Transverse colon (tissue), 4 donors: ENCODE measurements around the gene CREB3L4. TPM values are rescaled to one million over a fixed set of nuclear protein-coding genes. Genes with fewer than 3 reads are reported as not detected.
"Not testable (repeated sequence)": the region's sequence is repeated elsewhere in the genome, so short reads cannot be mapped to it uniquely, and the experiment has no call there.

Experiments used
- DNase-seq: peaks from one replicate; pipeline ENCODE4 v3.0.0-alpha.2; 2019
- H3K27ac ChIP-seq, 4 donors: fragments of 200-600 bp; sonication (generic); 2 replicates each; pipeline ENCODE4 v1.5.1; 2016 to 2018; ENCODE audit warnings: inconsistent platforms in 4 of 4
- H3K27me3 ChIP-seq: fragments of 200-600 bp; sonication (generic); 2 replicates; pipeline ENCODE4 v1.5.1; 2017; ENCODE audit warnings: inconsistent platforms
- H3K36me3 ChIP-seq, 4 donors: fragments of 200-600 bp; sonication (generic); 2 replicates each; pipeline ENCODE4 v1.5.1; 2017 to 2019; ENCODE audit warnings: inconsistent platforms in 4 of 4
- H3K4me1 ChIP-seq, 4 donors: fragments of 200-600 bp; sonication (generic); 2 replicates each; pipeline ENCODE4 v1.5.1; 2017 to 2020; ENCODE audit warnings: inconsistent platforms in 4 of 4
- H3K4me3 ChIP-seq, 4 donors: fragments of 200-600 bp; sonication (generic); 1 replicate in 1 of 4; 2 replicates in 3 of 4; pipeline versions ENCODE4 v1.5.1 to v1.6.1; 2017 to 2019; ENCODE audit warnings: inconsistent platforms in 4 of 4
- H3K9me3 ChIP-seq, 2 donors: fragments of 200-600 bp; sonication (generic); 2 replicates each; pipeline ENCODE4 v1.5.1; 2017 to 2019; ENCODE audit warnings: inconsistent platforms in 2 of 2
- CTCF ChIP-seq, 5 experiments: fragments of 200-600 bp in 3 of 5; fragments of 450-650 bp in 2 of 5; sonication (generic) in 3 of 5; IDR thresholded peaks; 1 replicate in 2 of 5; 2 replicates in 3 of 5; pipeline ENCODE4 v1.5.1; 2016 to 2017; ENCODE audit warnings: antibody characterized with exemption in 5 of 5, inconsistent platforms in 3 of 5, mild to moderate bottlenecking in 2 of 5, moderate library complexity in 1 of 5
- EP300 ChIP-seq: sonication (generic); formaldehyde crosslinking; IDR thresholded peaks from one replicate; pipeline ENCODE4 v1.6.1; 2017; ENCODE audit warnings: antibody characterized with exemption, low read depth
- POLR2A ChIP-seq: fragments of 450-650 bp; IDR thresholded peaks from one replicate; pipeline ENCODE4 v1.6.1; 2016; ENCODE audit warnings: antibody characterized with exemption, mild to moderate bottlenecking, moderate library complexity
- POLR2AphosphoS5 ChIP-seq, 3 donors: sonication (generic); formaldehyde crosslinking; IDR thresholded peaks; one replicate each; pipeline ENCODE4 v1.6.1; 2016; ENCODE audit warnings: antibody characterized with exemption in 3 of 3
- WGBS, 2 donors: methylation state at CpG; one replicate each; pipeline ENCODE4 v1.1.5; 2018; ENCODE audit warnings: low coverage in 1 of 2; 5-methylcytosine and 5-hydroxymethylcytosine counted together
- in situ Hi-C, 4 donors: fragments of 200-750 bp; cut with MboI; loops; one replicate each; pipeline versions ENCODE4 v1.15.0 to v1.15.1; 2017; ENCODE audit warnings: low sequenced_read_pairs in 3 of 4, low pct_ligation_motif_present in 1 of 4, low pct_unique_long_range_greater_than_20kb in 1 of 4
- intact Hi-C: fragments of 100-400 bp; cut with DNase I; formaldehyde crosslinking; loops from one replicate; pipeline ENCODE4 v1.15.1; 2023; ENCODE audit warnings: low total_unique reads
- total RNA-seq, 4 donors: library from RNA; depleted of rRNA; stranded (reverse); fragments of >200 nt; gene quantifications; one replicate each; pipeline ENCODE4 v1.1.0, GENCODE V29; 2016

The CREB3L4 gene
- total RNA-seq, 4 donors from 2014 or later: 2.2 to 18.7 (median 11.6) TPM

- Histone ChIP-seq H3K27me3 (no peaks in the 10 kb centered on the region), H3K4me1 (peaks cover 5 to 27% (median 17%) of the 10 kb centered on the region in 4 donors), H3K36me3 (peaks cover 0 to 19% (median 8%) of the 10 kb centered on the region in 4 donors), H3K4me3 (no peak overlapping the region), H3K27ac (no peak overlapping the region), H3K9me3 (no peaks in the 10 kb centered on the region)
- intact Hi-C loops: no loop called here
- DNase-seq: no peak
- in situ Hi-C loops: loop anchor here (10.0 to 25.0 kb wide), 5 partner anchors 200 to 483 kb away; partner anchors contain the start of genes ILF2 (in 1 of the 4), NPR1 (in 1 of the 4), S100A3 (in 1 of the 4) and S100A4 (in 1 of the 4)
- 78 to 89% methylated on average over 3 of the region's 3 CpGs for WGBS, 2 donors
- no peak for TF ChIP-seq POLR2A
- no peak for TF ChIP-seq POLR2AphosphoS5 (IDR thresholded peaks at IDR 0.05)
- TF ChIP-seq EP300: no peak
- TF ChIP-seq CTCF (IDR thresholded peaks at IDR 0.05): no peak
Measured at GRCh38 chr1:153995202-153995601, 27.5 kb downstream of the CREB3L4 start.

- 91 to 96% methylated on average over 9 to 11 of the region's 11 CpGs for WGBS, 2 donors
- H3K4me3 ChIP-seq: no peak overlapping the region
- in situ Hi-C loops: loop anchor here (10.0 to 25.0 kb wide), 5 partner anchors 201 to 483 kb away; partner anchors contain the start of genes ILF2 (in 1 of the 4), NPR1 (in 1 of the 4), S100A3 (in 1 of the 4) and S100A4 (in 1 of the 4)
- H3K27me3 ChIP-seq: no peaks in the 10 kb centered on the region
- H3K9me3 ChIP-seq: no peaks in the 10 kb centered on the region
- peaks cover 0 to 19% (median 8%) of the 10 kb centered on the region in 4 donors for H3K36me3 ChIP-seq
- peaks cover 5 to 25% (median 17%) of the 10 kb centered on the region in 4 donors for H3K4me1 ChIP-seq
- intact Hi-C loops: no loop called here
- no peak overlapping the region for H3K27ac ChIP-seq
- TF ChIP-seq CTCF (IDR thresholded peaks at IDR 0.05) (no peak), POLR2AphosphoS5 (IDR thresholded peaks at IDR 0.05) (no peak), POLR2A (no peak), EP300 (no peak)
- DNase-seq: no peak
Measured at GRCh38 chr1:153995640-153996039, 27.9 kb downstream of the CREB3L4 start.

GRCh38 chr1:153996882-153997281 lies 29.2 kb downstream of the CREB3L4 start:
- WGBS, 2 donors: 95 to 96% methylated on average over 4 to 10 of the region's 10 CpGs
- DNase-seq, H3K9me3 ChIP-seq, H3K27ac ChIP-seq, intact Hi-C loops, H3K27me3 ChIP-seq, H3K4me3 ChIP-seq: not testable (repeated sequence)
- Histone ChIP-seq H3K36me3 (peaks cover 0 to 19% (median 7%) of the 10 kb centered on the region in 4 donors), H3K4me1 (peaks cover 2 to 18% (median 11%) of the 10 kb centered on the region in 4 donors)
- in situ Hi-C loops: loop anchor here (10.0 to 25.0 kb wide), 5 partner anchors 202 to 485 kb away; partner anchors contain the start of genes ILF2 (in 1 of the 4), NPR1 (in 1 of the 4), S100A3 (in 1 of the 4) and S100A4 (in 1 of the 4)

- no peak overlapping the region for H3K27ac ChIP-seq
- H3K4me3 ChIP-seq: no peak overlapping the region
- H3K36me3 ChIP-seq: no peaks in the 10 kb centered on the region
- in situ Hi-C loops (no loop called here), intact Hi-C loops (no loop called here)
- no peaks in the 10 kb centered on the region for H3K4me1 ChIP-seq
- no peaks in the 10 kb centered on the region for H3K27me3 ChIP-seq
- H3K9me3 ChIP-seq: no peaks in the 10 kb centered on the region
- DNase-seq: no peak
- TF ChIP-seq EP300 (no peak), POLR2A (no peak), CTCF (IDR thresholded peaks at IDR 0.05) (no peak), POLR2AphosphoS5 (IDR thresholded peaks at IDR 0.05) (no peak)
- 81 to 93% methylated on average over 4 of the region's 4 CpGs for WGBS, 2 donors
Measured at GRCh38 chr1:154000420-154000819, 32.7 kb downstream of the CREB3L4 start.

- TF ChIP-seq EP300 (no peak), POLR2AphosphoS5 (IDR thresholded peaks at IDR 0.05) (no peak)
- Histone ChIP-seq H3K4me1 (no peaks in the 10 kb centered on the region), H3K27ac (no peak overlapping the region), H3K4me3 (no peak overlapping the region), H3K9me3 (no peaks in the 10 kb centered on the region), H3K27me3 (no peaks in the 10 kb centered on the region), H3K36me3 (no peaks in the 10 kb centered on the region)
- WGBS, 2 donors: 89 to 94% methylated on average over 3 of the region's 3 CpGs
- in situ Hi-C loops (no loop called here), intact Hi-C loops (no loop called here)
- DNase-seq: no peak
Measured at GRCh38 chr1:154006136-154006535, 38.4 kb downstream of the CREB3L4 start.
